WTC11 (cell line): Measurements from ENCODE around the gene VSTM2B.

Experiments
- FOXJ3 ChIP-seq: sonication (generic); formaldehyde crosslinking; IDR thresholded peaks from 2 replicates; pipeline ENCODE4 v1.9.0; 2021; ENCODE audit warnings: missing genetic modification reagents, mild to moderate bottlenecking, borderline replicate concordance
- OVOL2 ChIP-seq: fragments of 250-450 bp; sonication (Bioruptor Pico); IDR thresholded peaks from 2 replicates; pipeline ENCODE4 v1.9.0; 2021; ENCODE audit warnings: mild to moderate bottlenecking, borderline replicate concordance
- TEAD4 ChIP-seq: sonication (generic); formaldehyde crosslinking; IDR thresholded peaks from 2 replicates; pipeline ENCODE4 v1.8.0; 2022; ENCODE audit warnings: mild to moderate bottlenecking, missing genetic modification reagents
- ZBTB21 ChIP-seq: sonication (generic); formaldehyde crosslinking; IDR thresholded peaks from 2 replicates; pipeline ENCODE4 v1.8.1; 2023; ENCODE audit warnings: mild to moderate bottlenecking, missing genetic modification reagents, borderline replicate concordance
- TF ChIP-seq, protein P1 (sequence below): fragments of 200-600 bp; IDR thresholded peaks from 2 replicates; pipeline ENCODE4 v1.8.0; 2022; ENCODE audit warnings: antibody characterized with exemption
- TF ChIP-seq, protein P2 (sequence below): sonication (generic); formaldehyde crosslinking; IDR thresholded peaks from 2 replicates; pipeline ENCODE4 v1.8.1; 2023; ENCODE audit warnings: mild to moderate bottlenecking, missing genetic modification reagents, moderate library complexity
- TF ChIP-seq, protein P3 (sequence below): sonication (generic); formaldehyde crosslinking; IDR thresholded peaks from 2 replicates; pipeline ENCODE4 v1.8.1; 2023; ENCODE audit warnings: mild to moderate bottlenecking, missing genetic modification reagents, moderate library complexity

DNA sequence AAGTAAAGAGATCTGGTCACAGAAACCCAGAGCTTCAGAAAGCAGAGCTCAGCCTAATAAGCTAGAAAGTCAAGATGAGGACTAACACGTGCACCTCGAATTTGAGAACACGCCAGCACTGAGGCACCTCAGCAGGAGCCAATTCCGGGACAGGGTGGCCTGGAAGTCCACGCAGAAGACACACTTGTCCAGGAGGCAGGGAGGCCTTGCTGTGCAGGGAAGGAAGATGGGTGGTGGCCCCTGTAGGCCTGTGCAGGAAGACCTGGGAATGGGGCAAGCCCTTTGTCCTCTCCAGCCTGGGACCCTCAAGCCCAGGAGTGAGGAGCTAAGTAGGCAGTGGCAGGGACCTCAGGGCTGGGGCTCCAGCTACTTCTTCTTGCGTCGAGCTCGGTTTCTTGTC is 16.3 kb upstream of the VSTM2B start:
- TF ChIP-seq, protein P1, sequence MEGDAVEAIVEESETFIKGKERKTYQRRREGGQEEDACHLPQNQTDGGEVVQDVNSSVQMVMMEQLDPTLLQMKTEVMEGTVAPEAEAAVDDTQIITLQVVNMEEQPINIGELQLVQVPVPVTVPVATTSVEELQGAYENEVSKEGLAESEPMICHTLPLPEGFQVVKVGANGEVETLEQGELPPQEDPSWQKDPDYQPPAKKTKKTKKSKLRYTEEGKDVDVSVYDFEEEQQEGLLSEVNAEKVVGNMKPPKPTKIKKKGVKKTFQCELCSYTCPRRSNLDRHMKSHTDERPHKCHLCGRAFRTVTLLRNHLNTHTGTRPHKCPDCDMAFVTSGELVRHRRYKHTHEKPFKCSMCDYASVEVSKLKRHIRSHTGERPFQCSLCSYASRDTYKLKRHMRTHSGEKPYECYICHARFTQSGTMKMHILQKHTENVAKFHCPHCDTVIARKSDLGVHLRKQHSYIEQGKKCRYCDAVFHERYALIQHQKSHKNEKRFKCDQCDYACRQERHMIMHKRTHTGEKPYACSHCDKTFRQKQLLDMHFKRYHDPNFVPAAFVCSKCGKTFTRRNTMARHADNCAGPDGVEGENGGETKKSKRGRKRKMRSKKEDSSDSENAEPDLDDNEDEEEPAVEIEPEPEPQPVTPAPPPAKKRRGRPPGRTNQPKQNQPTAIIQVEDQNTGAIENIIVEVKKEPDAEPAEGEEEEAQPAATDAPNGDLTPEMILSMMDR: no peak
- TF ChIP-seq, protein P2, sequence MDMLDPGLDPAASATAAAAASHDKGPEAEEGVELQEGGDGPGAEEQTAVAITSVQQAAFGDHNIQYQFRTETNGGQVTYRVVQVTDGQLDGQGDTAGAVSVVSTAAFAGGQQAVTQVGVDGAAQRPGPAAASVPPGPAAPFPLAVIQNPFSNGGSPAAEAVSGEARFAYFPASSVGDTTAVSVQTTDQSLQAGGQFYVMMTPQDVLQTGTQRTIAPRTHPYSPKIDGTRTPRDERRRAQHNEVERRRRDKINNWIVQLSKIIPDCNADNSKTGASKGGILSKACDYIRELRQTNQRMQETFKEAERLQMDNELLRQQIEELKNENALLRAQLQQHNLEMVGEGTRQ (CRISPR knock-in tag): no peak
- no peak for TF ChIP-seq FOXJ3 (CRISPR knock-in tag)
- TF ChIP-seq TEAD4 (CRISPR knock-in tag): no peak
- TF ChIP-seq ZBTB21: no peak
- no peak for TF ChIP-seq OVOL2
- TF ChIP-seq, protein P3, sequence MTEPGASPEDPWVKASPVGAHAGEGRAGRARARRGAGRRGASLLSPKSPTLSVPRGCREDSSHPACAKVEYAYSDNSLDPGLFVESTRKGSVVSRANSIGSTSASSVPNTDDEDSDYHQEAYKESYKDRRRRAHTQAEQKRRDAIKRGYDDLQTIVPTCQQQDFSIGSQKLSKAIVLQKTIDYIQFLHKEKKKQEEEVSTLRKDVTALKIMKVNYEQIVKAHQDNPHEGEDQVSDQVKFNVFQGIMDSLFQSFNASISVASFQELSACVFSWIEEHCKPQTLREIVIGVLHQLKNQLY (CRISPR knock-in tag): no peak
